ENCODE results near the gene CAMTA1.

The CAMTA1 gene

DNA sequence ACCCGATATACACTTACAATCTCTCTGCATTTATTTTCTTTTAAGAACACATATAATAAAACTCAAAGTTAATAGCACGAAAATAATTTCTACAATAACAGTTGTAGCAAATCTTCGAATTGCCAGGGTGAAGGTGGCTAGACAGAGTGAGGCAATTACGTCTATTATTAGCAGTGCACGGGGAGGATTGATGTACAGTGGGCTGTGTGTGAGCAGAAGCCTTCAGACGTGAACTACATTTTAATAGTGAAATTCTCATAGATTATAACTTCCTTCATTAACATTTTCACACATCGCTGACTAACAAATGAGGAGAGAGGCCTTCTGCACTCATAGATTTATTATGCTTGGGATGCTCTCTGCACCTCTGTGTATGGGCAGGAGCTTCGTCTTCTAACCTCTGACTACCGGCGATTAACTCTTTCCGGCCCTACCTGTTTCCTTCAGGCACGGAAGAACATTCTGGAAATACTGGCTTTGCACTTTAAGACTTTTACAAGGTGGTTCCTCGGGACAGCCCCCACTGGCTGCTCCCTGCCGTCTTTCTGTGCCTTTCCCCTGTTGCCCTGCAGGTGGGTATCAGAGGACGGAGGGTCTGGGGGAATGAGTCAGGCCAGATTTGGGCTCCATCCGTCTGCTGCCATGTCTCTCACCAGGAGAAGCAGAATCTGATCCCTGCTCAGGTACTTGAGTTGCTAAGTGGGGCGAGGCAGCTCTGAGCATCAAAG lies 200.5 kb downstream of the CAMTA1 start:
- no peak for DNase-seq

DNA sequence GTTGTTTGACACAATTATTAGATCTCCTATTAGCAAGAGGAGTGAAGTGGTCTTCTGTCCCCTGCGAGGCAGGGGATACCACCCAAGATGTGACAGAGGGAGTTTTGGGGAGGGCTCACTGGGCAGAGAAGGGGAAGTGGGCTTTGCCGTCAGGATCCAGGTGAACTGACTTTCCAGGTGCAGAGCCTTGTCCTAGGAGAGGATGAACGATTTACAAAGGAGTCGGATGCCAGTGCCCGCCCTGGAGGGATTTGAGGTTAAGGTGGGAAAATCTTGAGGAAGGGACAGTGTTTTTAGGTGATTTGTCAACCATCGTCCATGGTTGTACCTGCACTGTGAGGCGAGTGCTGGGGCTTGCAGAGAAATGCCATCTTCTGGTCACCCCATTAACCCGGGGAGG lies 201.0 kb downstream of the CAMTA1 start:
- no peak for DNase-seq

DNA sequence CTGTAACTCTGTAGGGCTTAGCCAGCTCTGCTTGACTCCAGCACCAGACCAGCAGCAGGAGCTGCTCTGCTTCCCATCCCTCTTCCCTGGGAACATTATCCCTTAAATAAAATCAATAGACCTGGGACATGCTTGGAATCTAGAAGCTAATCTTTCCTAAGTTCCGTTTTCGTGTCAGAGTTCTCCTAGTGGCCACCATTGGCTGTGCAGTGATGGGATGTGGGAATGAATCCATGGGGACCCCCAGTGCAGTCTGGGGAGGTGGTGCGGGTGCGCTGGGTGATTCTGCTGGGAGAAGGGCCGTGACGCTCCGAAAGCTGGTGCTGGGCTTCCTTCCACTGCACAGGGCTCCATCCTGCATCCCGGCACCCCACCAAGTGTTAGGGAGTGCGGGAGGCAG lies 202.7 kb downstream of the CAMTA1 start:
- no peak for DNase-seq

DNA sequence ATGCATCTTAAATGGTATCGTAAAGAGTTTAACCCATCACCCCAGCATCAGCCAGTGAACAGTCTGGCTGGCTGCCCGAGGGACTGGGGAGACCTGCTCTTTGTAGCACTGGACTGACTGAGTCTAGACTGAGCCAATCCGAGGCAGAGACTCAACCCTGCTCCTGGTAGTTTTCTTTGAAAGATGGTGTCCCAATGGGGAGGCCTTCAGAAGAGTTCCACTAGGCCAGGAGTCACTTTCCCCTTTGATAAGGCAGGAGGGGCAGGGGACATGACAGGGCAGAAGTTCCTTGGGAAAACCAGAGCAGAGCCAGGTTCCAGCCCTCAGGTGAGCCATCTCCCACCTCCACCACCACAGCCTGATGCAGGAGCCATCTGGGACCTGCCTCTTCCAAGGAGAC lies 203.5 kb downstream of the CAMTA1 start:
- no peak for DNase-seq

DNA sequence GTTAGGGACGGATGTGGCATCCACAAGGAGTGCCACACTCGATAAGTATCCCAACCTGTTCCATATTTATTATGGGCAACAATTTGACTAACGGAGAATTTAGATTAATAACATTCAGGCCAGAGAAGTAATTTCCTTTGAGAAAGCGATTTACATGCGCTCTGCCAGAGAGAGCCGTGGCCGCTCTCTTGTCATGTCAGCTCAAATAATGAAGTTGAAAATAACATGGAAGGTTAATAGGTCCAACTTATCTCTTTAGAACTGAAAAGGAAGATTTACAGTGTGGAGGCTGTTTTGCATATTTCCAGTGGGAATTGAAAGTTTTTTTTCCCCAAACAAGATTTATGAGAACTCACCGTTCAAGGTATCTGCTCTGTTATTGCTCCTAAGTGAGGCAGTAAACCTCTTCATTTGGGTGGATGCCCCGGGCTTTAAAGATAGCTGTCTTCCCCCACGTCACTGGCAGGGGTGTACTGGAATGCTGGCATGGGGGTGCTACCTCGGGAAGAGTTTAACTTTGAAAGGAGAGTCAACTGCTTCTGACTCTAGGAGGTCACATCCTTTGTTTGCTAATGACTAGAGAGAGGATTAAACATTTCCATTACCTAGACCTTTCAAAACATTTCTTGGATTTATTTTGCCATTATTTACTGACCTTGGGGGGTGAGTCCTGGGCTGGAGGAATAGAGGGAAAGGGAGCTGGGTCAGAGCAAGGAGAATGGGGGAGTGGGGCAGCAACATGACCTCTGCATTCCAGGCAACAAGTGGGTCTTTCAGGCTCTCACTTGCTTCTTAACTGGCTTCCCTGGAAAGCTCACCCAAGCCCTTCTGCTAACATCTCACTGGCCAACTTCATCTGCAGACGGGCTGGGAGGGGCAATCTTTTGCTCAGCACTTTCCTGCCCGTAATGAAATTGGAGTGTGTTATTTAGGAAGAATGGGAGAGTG lies 204.2 kb downstream of the CAMTA1 start:
- no peak for DNase-seq

DNA sequence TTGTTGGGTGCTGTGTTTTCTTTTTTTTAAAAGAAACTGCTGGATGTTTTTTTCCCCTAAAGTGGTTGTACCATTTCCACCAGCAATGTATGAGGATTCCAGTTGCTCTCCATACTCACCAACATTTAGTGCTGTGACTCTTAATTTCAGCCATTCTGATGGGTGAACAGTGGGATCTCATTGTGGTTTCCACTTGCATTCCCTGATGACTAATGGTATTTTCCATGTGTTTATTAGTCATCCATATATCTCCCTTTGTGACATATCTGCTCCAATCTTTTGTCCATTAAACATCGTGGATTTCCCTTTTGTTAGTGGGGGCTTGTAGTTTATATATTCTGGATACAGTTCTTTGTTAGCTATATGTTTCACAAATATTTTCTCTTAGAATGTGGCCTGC lies 206.0 kb downstream of the CAMTA1 start:
- no peak for DNase-seq

DNA sequence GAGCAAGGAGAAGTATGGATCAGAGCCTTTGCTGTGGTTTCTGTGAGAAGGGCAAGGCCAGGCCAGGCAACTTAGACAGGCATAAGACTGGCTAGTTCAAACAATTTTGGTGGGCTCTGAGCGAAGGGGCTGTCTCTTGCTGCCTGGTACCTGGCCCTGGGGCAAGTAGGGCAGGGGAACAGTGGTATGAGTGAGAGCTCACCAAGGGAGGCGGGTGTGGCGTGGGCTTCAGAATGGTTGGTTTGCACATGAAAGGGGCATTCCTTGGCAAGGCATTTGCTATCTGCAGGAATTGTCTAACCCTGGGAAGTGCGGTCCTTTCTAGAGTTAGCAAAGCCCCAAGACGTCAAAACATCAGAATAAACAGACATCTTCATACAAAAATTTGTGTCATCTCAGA lies 210.5 kb downstream of the CAMTA1 start:
- no peak for DNase-seq

DNA sequence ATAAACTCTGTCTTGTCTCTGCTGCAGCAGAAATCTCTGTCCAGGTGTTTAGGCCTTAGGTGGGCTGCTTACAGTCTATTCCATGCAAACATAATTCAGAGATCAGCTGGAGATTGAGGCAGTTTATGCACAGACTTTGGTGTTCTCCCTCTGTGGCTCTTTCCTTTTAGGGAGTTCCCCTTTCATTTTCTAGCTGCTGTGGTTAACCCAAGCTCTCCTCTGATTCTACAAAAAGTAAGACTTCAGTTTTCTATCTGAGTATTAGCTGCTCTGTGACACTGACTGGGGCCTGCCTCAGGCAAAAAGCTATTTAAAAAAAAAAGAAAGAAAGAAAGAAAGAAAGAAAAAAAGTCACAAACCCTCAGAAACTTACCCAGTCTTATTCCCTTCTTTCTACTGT lies 211.1 kb downstream of the CAMTA1 start:
- no peak for DNase-seq

DNA sequence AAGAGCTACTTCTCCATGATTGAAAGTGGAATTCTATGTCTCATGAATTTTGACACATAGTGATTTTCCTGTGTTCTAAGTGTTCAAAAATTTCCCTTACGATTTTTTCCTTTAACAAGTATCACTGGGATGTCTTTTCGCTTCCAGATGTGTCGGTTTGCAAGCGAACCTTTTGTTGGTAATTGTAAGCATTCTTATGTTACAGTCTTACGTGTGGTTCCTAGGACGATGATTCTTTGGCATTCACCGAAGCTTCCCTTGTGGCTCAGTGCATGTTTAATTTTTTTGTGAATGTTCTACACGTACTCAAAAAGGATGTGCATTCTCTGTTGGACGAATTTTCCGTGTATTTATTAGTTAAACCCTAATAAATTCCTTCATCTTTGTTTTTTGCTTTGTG lies 211.6 kb downstream of the CAMTA1 start:
- no peak for DNase-seq

DNA sequence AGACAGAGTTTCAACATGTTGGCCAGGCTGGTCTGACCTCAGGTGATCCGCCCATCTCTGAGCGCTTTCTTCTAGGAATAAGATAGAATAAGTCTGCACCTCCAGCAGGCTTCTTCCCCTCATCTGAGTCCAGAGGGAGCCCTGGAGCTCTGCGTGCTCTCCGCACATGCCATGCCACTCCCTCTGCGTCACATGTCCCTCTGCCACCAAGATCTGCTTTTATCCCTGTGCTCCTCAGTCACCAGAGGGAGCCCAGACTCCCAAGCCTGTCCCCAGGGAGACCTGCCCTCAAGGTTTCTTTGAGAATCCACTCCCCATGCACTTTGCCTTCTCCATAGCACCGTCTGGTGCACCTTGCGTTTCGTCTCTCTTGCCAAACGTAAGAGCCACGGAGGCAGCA lies 213.0 kb downstream of the CAMTA1 start:
- DNase-seq = no peak

DNA sequence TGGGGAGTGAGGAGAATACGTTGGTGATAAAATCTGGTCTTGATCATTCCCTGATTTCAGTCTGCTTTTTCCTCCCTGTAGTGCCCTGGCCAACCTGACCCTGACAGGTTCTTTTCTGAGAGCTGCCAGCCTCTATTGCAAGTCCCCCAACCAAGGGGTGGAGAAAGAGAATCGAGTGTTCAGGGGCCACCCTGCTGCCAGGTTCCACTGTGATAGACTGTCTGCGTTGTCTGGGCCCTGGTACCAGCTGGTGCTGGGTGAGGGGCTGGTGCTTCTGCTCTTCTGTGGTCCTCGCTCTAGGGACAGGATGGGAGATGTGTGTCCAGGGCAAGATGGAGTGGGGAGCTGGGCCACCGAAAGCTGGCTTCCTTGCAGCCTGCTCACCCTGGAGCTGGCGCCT lies 214.6 kb downstream of the CAMTA1 start:
- no peak for DNase-seq

DNA sequence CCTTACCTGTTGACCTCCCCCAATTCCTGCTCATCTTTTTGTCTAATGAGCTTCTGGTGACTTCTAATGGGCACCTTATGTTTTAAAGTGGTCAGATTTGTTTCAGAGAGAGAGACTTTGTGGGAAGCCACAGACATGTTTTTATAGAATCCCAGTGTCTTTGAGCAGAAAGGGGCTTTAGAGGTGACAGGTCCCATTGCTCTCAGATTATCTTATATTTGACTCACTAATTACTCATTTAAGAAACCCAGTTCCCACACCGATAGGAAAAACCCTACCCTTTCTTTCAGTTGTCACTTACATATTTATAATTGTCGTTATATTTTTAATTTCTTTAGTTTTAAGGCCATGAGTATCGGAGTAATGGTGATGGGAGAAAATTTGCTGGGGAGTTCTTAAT lies 215.5 kb downstream of the CAMTA1 start:
- no peak for DNase-seq

DNA sequence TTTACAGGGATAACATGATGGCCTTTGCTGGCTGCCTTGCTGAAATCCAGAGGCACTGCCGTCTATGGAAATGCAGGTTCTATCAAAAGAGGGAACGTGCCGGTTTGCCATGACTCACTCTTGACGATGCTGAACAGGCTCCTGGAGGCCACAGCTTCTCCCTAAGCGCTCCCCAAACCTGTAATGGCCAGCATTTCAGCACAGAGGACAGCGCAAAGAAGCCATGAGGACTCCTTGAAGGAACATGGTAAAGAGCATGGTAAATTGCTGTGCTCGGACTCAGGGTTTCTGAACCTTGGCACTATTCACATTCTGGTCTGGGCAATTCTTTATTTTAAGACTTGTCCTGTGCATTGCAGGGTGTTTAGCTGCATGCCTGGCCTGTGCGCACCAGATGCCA lies 217.5 kb downstream of the CAMTA1 start:
- no peak for DNase-seq

DNA sequence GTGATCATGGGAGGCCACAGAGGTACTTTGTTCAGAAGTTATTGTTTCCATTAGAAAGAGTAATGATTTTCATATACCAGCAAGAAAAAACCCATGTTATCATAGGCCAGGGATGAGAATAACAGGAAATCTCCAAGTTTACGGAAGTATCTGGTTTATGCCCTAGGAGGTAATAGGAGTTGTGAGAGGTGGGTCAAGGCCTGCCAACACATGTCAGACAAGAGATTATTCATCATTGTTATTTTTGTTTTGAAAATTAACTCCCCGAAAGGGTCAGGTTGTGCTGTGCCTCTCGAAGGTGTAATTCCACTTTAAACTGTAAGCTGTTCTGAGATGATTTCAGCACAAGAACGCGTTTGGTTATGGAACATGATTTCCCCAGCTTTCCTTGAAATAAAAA lies 218.4 kb downstream of the CAMTA1 start:
- DNase-seq = no peak

DNA sequence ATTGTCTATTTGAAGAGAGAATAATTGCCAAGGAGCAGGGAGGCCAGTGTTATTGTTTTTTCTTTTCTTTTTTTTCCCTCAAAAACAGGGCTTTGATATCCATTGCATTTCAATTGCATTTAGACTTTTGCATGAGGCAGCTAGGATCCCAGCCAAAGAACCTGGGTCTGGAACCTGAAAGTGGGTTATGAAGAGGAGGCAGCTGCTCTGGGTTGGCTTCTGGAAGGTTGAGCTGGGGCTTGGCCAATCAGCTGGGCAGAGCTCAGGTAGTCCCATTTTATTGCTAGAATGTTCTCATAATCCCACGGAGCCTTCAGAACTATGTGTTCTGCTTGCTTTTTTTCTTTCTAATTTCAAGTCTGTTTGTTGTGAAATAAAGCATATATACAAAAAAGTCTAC lies 218.9 kb downstream of the CAMTA1 start:
- no peak for DNase-seq

DNA sequence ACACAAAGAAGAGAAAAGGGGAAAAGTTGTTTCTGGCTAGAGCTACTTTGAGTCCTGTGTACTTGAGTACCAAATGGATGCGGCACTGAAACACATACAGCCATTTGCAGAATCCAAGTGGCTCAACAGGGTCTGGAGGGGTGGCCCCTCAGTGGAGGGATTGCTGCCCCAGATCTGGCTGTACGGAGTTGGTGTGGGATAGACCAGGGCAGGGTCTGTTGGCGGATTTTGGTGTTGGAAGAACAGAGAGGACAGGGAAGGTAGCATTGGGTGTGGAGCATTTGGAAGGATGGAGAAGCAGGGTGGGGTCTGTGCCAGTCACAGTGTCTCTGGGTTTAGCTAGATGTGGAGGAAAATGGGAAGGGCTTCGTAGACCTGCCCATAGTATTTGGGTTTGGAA lies 220.5 kb downstream of the CAMTA1 start:
- DNase-seq = no peak

DNA sequence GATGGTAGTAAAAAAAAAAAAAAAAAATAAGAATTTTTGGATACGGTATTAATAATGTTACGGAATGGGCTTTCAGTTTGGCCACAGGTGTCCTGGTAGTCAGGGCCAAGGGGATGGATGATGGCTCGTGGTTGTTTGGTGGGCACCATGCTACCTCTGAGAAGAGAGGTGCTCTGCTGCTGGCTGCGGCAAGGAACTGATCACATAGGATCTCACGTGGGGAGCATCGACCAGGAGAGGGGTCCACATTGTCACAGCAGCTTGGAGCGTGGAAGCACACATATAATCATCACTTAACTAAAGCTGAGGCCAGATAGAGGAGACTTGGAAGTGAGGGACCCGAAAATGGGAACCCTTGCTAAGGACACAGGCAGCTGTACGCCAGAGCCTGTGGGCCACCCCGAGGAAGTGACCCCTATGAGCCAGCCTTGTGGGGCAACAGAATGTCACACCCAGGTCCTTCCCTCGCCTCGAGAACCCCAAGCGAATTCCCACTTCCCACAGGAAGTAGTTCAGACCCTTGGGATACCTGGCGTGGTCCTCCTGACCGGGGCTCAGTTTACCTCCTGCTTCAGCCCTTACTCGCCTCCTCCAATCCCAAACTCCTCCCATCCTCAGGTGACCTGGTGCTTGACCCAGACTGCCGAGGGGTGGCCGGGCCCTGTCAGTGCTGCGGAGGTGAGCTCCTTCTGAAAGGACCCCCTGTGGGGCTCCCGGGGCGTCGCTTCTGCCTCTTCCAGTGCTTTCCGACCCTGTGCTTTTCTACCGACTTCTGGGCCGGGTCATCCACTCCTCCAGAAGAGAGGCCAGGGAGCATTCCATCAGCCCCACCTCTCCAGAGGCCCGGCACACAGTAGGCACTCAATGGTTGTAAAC lies 222.0 kb downstream of the CAMTA1 start:
- DNase-seq = no peak

DNA sequence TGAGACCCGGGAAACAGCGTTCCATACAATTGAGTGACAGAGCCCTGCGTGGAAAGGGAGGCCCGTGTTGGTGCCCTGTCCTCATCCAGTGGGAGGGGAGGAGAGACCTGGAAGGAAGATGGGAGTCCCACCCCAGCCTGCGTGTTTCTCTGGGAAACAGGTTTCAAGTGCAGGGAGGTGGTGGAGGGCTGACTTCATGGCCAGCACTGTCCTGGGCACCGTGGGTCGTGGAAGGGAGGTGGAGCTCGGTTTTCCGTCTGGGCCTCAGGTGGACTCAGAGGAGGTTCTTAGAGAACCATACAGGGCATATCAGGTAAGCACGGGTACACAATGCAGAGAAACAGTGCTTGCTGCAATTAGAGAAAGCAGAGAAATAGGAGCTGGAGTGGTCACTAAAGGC lies 222.6 kb downstream of the CAMTA1 start:
- DNase-seq = no peak

DNA sequence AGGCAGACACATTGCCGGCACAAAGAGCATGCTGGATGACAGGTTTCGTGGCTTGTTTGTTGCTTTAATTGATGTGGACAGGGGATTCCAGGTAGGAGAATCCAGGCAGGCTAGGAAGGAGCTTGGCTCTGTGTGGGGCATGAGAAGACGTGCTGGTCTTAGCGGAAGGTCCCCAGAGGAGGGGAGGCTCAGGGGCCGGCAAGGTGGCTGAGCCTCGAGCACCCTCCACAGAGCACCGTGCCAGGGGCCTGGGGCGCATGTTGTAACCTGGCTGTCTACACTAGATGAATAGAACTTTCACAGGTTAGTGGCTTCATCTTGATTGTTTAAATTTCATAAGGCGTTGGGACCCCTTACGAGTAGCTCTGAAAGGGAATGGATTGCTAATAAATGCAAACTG lies 223.1 kb downstream of the CAMTA1 start:
- DNase-seq = no peak

DNA sequence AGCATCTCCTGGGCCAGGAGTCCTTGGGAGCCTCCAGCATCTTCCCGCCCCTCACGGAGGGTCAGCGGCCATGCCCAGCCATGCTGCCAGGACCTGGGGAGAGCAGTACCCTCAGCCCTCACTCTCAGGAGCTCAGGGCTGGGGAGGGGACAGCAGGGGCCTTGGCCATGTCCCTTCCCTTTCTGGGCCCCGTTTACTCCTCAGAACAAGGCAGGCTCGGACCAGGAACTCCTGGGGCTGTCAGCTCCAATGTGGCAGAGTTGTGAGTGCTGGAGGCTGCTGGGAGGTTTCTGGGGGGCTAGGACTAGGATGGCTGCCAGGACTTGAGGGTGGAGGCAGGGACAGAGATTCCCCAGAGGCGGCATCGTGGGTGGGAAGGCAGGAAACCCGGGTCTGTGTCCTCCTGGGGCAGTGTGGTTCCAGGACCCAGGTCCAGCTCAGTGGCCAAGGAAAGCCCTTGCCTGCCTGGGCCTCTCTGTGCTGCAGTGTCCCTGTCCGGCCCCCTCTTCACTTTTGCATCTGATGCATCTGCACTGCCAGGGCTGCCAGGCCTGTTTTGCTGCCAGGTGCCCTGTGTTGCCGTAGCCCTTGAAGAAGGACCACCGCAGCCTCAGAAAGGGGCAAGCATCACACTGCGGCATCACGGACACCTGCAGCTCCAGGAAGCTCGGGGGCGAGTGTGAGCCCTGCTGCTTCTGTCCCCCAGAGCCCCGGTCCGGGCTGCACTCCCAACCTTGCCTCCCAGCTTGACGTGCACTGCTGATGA lies 223.9 kb downstream of the CAMTA1 start:
- DNase-seq = no peak

DNA sequence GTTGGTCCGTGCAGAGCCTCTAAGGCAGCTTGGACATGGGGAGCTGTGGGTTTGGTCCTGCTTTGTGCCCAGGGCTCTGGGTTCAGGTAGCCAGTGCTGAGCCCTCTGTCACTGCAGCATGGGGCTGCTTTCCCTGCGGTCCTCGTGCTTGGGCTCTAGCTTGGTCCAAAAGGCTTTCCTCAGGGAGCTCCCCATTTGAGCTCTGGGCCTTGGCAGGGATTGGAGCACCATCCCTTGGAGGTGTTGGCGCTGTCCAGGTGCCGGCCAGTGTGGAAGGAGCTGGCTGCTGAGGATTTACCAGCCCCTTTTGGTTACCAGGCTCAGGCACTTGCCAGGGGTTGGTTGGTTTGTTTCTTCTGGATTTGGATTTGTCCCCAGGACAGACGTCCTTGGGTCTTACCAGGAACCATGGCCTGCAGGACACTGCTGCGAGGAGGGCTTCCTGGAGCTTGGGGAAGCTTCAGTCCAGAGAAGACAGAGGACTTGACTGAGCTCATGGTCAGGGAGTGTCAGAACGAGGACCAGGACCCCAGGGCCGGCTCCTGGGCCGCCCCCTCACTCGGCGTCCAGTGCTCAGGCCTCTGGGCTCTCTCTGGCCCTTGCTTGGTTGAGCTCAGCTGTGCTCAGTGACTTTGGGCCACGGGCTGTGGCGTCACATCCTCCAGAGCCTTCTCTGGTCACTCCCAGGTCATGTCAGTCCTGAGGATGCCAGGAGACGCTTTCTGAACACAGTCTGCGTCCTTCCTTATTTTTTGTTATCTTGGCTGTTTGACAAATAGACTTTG lies 224.7 kb downstream of the CAMTA1 start:
- no peak for DNase-seq
